GM12878 (cell line): ENCODE measurements around the gene VSIG8. TPM values are rescaled to one million over a fixed set of nuclear protein-coding genes. Genes with fewer than 3 reads are reported as not detected.

ENCODE experiments used
- ATAC-seq: fragments of 200-7000 bp; cut with Tn5 transposase; 3 replicates; pipeline ENCODE4 v1.9.1; 2020; ENCODE audit warnings: mild to moderate bottlenecking, moderate library complexity
- BruUV-seq: library from RNA; stranded (reverse); fragments of 400-500 nt; replicated peaks from 2 replicates; lab custom pipeline; 2021; lab: Mats Ljungman, UMichigan
- CTCF ChIA-PET: fragments of 300-600 bp; sonication (Branson Sonifier 250); formaldehyde crosslinking; extraction: SDS; loops from one replicate; lab custom pipeline; 2021; ENCODE audit warnings: inconsistent platforms; lab: Yijun Ruan, JAX
- POLR2A ChIA-PET: fragments of 350-600 bp; formaldehyde crosslinking; extraction: SDS; loops from one replicate; lab custom pipeline; 2021; ENCODE audit warnings: inconsistent platforms; lab: Charles Lee
- RAD21 ChIA-PET: fragments of 300-600 bp; sonication (Branson Sonifier 250); formaldehyde crosslinking; loops from one replicate; lab custom pipeline; 2023; ENCODE audit warnings: antibody characterized with exemption; ENCODE audit not compliant: unreplicated experiment; lab: Charles Lee
- SMC1A ChIA-PET: fragments of 300-600 bp; sonication (Branson Sonifier 250); formaldehyde crosslinking; loops from one replicate; lab custom pipeline; 2023; ENCODE audit not compliant: unreplicated experiment, uncharacterized antibody; lab: Charles Lee
- DNase-seq: peaks from one replicate; pipeline ENCODE4 v3.0.0-alpha.2; 2011; ENCODE audit warnings: low read depth, low spot score
- FAIRE-seq: peaks from 3 replicates; lab custom pipeline; 2011; peaks lifted over from hg19 to GRCh38; lab: Jason Lieb, UNC
- H2AFZ ChIP-seq: 2 replicates; pipeline ENCODE4 v1.6.0; 2011; ENCODE audit warnings: low read depth, low read length, control low read depth; ENCODE audit not compliant: control insufficient read depth
- H3K27ac ChIP-seq: 2 replicates; pipeline ENCODE4 v1.5.1; 2011; ENCODE audit warnings: control low read depth; ENCODE audit not compliant: control insufficient read depth, insufficient read depth
- H3K27me3 ChIP-seq, 2 experiments: replicated peaks in 1 of 2; 2 replicates each; pipeline versions ENCODE4 v1.6.0 to v1.6.1; 2011; ENCODE audit warnings: low read length in 1 of 2; ENCODE audit not compliant: control insufficient read depth in 2 of 2, insufficient read depth in 2 of 2
- H3K36me3 ChIP-seq, 2 experiments: 2 replicates each; pipeline ENCODE4 v1.5.1; 2011; ENCODE audit warnings: low read length in 1 of 2; ENCODE audit not compliant: control insufficient read depth in 2 of 2, insufficient read depth in 2 of 2
- H3K4me1 ChIP-seq: 2 replicates; pipeline ENCODE4 v1.6.1; 2011; ENCODE audit warnings: mild to moderate bottlenecking, low read length, moderate library complexity, mixed read lengths; ENCODE audit not compliant: control insufficient read depth, insufficient read depth
- H3K4me2 ChIP-seq: 2 replicates; pipeline ENCODE4 v1.6.0; 2011; ENCODE audit warnings: control low read depth; ENCODE audit not compliant: control insufficient read depth, insufficient read depth
- H3K4me3 ChIP-seq: fragments of 200-600 bp; sonication (generic); 2 replicates; pipeline ENCODE4 v1.5.1; 2016
- H3K79me2 ChIP-seq: 2 replicates; pipeline ENCODE4 v1.6.0; 2011; ENCODE audit warnings: low read length; ENCODE audit not compliant: control insufficient read depth, insufficient read depth
- H3K9ac ChIP-seq: 2 replicates; pipeline ENCODE4 v1.8.0; 2011; ENCODE audit warnings: low read length, control low read depth, mixed read lengths; ENCODE audit not compliant: control insufficient read depth, insufficient read depth
- H3K9me3 ChIP-seq: replicated peaks from 3 replicates; pipeline ENCODE4 v1.5.1; 2011; ENCODE audit warnings: mild to moderate bottlenecking, low read length; ENCODE audit not compliant: control insufficient read depth, insufficient read depth
- H4K20me1 ChIP-seq: 2 replicates; pipeline ENCODE4 v1.6.0; 2011; ENCODE audit not compliant: control insufficient read depth, insufficient read depth
- CBX3 ChIP-seq: fragments of 200-600 bp; sonication (generic); IDR thresholded peaks from 2 replicates; pipeline ENCODE4 v1.6.1; 2016; ENCODE audit warnings: low read depth, borderline replicate concordance
- IKZF1 ChIP-seq: fragments of 450-650 bp; conservative IDR thresholded peaks from 2 replicates; pipeline ENCODE4 v1.6.1; 2017; ENCODE audit warnings: antibody characterized with exemption, mild to moderate bottlenecking
- MXI1 ChIP-seq: fragments of 150-350 bp; IDR thresholded peaks from 2 replicates; pipeline ENCODE4 v1.6.1; 2011; ENCODE audit warnings: low read depth, mild to moderate bottlenecking, inconsistent platforms, low read length, improper control_type of control experiment
- POLR2A ChIP-seq: IDR thresholded peaks from 2 replicates; pipeline ENCODE4 v1.6.1; 2011; ENCODE audit warnings: low read depth, mild to moderate bottlenecking, low read length
- SREBF1 ChIP-seq: IDR thresholded peaks from 2 replicates; pipeline ENCODE4 v1.6.1; 2012; ENCODE audit warnings: mild to moderate bottlenecking, low read length
- TCF12 ChIP-seq: IDR thresholded peaks from 2 replicates; pipeline ENCODE4 v1.6.1; 2011; ENCODE audit warnings: low read depth, mild to moderate bottlenecking, low read length
- USF2 ChIP-seq: IDR thresholded peaks from 2 replicates; pipeline ENCODE4 v1.6.1; 2011; ENCODE audit warnings: low read depth, low read length, improper control_type of control experiment, borderline replicate concordance
- WGBS: methylation state at CpG from one replicate; pipeline ENCODE4 v1.1.6; 2016; ENCODE audit warnings: low lambda C conversion rate; ENCODE audit not compliant: insufficient replicate concordance, insufficient coverage; ENCODE audit errors: missing lambda C conversion rate; 5-methylcytosine and 5-hydroxymethylcytosine counted together
- in situ Hi-C: fragments of 300-500 bp; cut with MboI; formaldehyde crosslinking; loops from 9 replicates; pipeline ENCODE4 v1.14.3; 2018; ENCODE audit warnings: mixed read lengths
- intact Hi-C: fragments of 100-400 bp; cut with micrococcal nuclease; formaldehyde crosslinking; loops from one replicate; pipeline ENCODE4 v1.14.2; 2022; ENCODE audit not compliant: unreplicated experiment
- polyA plus RNA-seq, 11 experiments: library from polyadenylated mRNA; depleted of rRNA in 4 of 11; unstranded in 6 of 11; stranded (reverse) in 5 of 11; fragments of >200 nt; fragmentation: Nextera tagmentation in 4 of 11; fragmentation: Illumina TruSeq in 1 of 11; extraction: Ambion mirVana in 4 of 11; extraction: Trizol in 1 of 11; gene quantifications; 1 replicate in 1 of 11; 2 replicates in 10 of 11; pipeline versions ENCODE4 v1.2.1 to v1.2.3, GENCODE V29; 2011 to 2016; ENCODE audit warnings: inconsistent platforms in 2 of 11, missing spikeins in 2 of 11, low read depth in 1 of 11
- total RNA-seq, 4 experiments: library from RNA; depleted of rRNA in 3 of 4; stranded (reverse); fragments of >200 nt in 3 of 4; fragmentation: Illumina TruSeq in 1 of 4; extraction: Trizol in 1 of 4; gene quantifications; 2 replicates each; pipeline versions ENCODE4 v1.2.1 to v1.2.3, GENCODE V29; 2013 to 2021
- TF ChIP-seq, protein P1 (sequence below), 3 experiments: IDR thresholded peaks in 2 of 3; conservative IDR thresholded peaks in 1 of 3; 2 replicates each; pipeline ENCODE4 v1.5.1; 2011; ENCODE audit warnings: low read depth in 3 of 3, low read length in 3 of 3, mild to moderate bottlenecking in 3 of 3, control low read depth in 2 of 3, moderate library complexity in 2 of 3, inconsistent platforms in 1 of 3, mixed read lengths in 1 of 3; ENCODE audit not compliant: control insufficient read depth in 2 of 3, insufficient read depth in 1 of 3; ENCODE audit errors: extremely low read depth in 1 of 3
- TF ChIP-seq, protein P2 (sequence below): IDR thresholded peaks from 2 replicates; pipeline ENCODE4 v1.6.1; 2012; ENCODE audit warnings: low read depth, low read length, improper control_type of control experiment
- TF ChIP-seq, protein P3 (sequence below): fragments of 450-650 bp; IDR thresholded peaks from 2 replicates; pipeline ENCODE4 v1.6.1; 2018; ENCODE audit warnings: borderline replicate concordance, mild to moderate bottlenecking; ENCODE audit not compliant: partially characterized antibody

Gene VSIG8
- total and polyA plus RNA-seq, 10 of the 15 experiments (the other 5 are each of a cell fraction or from before 2014, with no cell fraction given), result not detected

- TF ChIP-seq, protein P1, sequence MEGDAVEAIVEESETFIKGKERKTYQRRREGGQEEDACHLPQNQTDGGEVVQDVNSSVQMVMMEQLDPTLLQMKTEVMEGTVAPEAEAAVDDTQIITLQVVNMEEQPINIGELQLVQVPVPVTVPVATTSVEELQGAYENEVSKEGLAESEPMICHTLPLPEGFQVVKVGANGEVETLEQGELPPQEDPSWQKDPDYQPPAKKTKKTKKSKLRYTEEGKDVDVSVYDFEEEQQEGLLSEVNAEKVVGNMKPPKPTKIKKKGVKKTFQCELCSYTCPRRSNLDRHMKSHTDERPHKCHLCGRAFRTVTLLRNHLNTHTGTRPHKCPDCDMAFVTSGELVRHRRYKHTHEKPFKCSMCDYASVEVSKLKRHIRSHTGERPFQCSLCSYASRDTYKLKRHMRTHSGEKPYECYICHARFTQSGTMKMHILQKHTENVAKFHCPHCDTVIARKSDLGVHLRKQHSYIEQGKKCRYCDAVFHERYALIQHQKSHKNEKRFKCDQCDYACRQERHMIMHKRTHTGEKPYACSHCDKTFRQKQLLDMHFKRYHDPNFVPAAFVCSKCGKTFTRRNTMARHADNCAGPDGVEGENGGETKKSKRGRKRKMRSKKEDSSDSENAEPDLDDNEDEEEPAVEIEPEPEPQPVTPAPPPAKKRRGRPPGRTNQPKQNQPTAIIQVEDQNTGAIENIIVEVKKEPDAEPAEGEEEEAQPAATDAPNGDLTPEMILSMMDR (IDR thresholded peaks at IDR 0.05 in 2 of 3, conservative IDR thresholded peaks at IDR 0.05 in 1 of 3; ENCODE audit: control insufficient read depth in 2 of 3, extremely low read depth in 1 of 3, insufficient read depth in 1 of 3, low read depth in 3 of 3, low read length in 3 of 3), result peak; percentile 46 to 71 (median 66)
These were observed 33.2 kb downstream of the VSIG8 start (continued) for GRCh38 chr1:159829273-159829634.

DNA sequence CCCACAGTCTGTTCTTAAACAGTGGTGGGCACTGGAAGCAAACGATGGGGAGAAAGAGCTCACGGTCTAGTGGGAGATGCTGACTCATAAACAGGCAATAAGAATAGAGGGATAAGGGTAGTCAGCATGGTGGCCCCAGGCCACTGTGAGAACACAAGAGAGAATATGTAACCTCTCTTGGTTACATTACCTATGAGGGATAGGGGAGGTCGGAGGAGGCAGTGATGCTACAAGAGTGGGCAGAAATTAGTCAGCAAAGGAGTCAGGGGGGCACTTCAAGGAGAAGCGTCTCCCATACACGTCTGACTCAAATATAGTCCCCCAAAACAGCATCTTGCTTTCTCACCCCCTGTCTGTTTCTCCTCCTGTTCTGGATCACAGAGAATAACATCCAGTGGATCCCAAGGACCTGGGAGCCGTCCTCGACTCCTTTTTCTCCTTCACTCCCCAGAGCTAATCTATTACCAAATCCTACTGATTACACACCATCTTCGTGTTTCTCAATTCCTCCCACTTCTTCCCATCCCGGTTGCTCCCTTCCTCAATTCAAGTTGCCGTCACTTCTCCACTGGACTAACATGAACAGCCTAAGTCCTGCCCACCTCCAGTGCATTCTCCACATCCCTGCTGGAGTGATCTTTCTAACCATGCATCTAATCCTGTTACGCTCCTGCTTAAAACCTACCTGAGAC lies 33.7 kb downstream of the VSIG8 start:
- Histone ChIP-seq H3K9ac (no peak overlapping the region), H3K9me3 (peaks cover 2% of the 10 kb centered on the region; the same call in 1 of the 3 replicates), H3K4me1 (peaks cover 35% of the 10 kb centered on the region), H3K27me3 (0 out of 4 replicates have a peak, but pooled peaks cover 0 to 3% of the 10 kb centered on the region in 2 experiments), H3K4me3 (no peak overlapping the region), H4K20me1 (no peaks in the 10 kb centered on the region), H3K36me3 (no peaks in the 10 kb centered on the region), H3K27ac (no peak overlapping the region), H2AFZ (no peak overlapping the region), H3K4me2 (peak overlapping the region; percentile 21; the same call in 1 of the 2 replicates), H3K79me2 (no peaks in the 10 kb centered on the region)
- ChIA-PET CTCF (interaction anchor here (0.5 to 16.1 kb wide), 4 partner anchors 27 to 64 kb away, joined by 3 to 178 read pairs (median 4); partner anchors contain the start of gene FCRL6), SMC1A (interaction anchor here (1.0 to 3.4 kb wide), 3 partner anchors 9 to 62 kb away, joined by 3 to 21 read pairs (median 3); no protein-coding TSS in a partner anchor), POLR2A (no interaction called here), RAD21 (interaction anchor here (0.7 to 1.0 kb wide), 3 partner anchors 62 to 699 kb away, joined by 3 to 5 read pairs (median 4); no protein-coding TSS in a partner anchor)
- FAIRE-seq (no peak), ATAC-seq (peak; percentile 29), DNase-seq (no peak)
- intact Hi-C loops, result loop anchor here (2.0 to 5.0 kb wide), 2 partner anchors 30 to 46 kb away; partner anchors contain the start of gene DUSP23
- in situ Hi-C loops, result no loop called here
- 51% methylated on average over 11 of the region's 11 CpGs for WGBS
- BruUV-seq, result no TSS peak
- no peak for TF ChIP-seq USF2
- TF ChIP-seq MXI1, result no peak
- TF ChIP-seq CBX3, result no peak
- no peak for TF ChIP-seq SREBF1
- TF ChIP-seq TCF12, result no peak
- no peak for TF ChIP-seq IKZF1
- TF ChIP-seq, protein P2, sequence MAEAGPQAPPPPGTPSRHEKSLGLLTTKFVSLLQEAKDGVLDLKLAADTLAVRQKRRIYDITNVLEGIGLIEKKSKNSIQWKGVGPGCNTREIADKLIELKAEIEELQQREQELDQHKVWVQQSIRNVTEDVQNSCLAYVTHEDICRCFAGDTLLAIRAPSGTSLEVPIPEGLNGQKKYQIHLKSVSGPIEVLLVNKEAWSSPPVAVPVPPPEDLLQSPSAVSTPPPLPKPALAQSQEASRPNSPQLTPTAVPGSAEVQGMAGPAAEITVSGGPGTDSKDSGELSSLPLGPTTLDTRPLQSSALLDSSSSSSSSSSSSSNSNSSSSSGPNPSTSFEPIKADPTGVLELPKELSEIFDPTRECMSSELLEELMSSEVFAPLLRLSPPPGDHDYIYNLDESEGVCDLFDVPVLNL, result no peak
- no peak for TF ChIP-seq POLR2A
- TF ChIP-seq, protein P3, sequence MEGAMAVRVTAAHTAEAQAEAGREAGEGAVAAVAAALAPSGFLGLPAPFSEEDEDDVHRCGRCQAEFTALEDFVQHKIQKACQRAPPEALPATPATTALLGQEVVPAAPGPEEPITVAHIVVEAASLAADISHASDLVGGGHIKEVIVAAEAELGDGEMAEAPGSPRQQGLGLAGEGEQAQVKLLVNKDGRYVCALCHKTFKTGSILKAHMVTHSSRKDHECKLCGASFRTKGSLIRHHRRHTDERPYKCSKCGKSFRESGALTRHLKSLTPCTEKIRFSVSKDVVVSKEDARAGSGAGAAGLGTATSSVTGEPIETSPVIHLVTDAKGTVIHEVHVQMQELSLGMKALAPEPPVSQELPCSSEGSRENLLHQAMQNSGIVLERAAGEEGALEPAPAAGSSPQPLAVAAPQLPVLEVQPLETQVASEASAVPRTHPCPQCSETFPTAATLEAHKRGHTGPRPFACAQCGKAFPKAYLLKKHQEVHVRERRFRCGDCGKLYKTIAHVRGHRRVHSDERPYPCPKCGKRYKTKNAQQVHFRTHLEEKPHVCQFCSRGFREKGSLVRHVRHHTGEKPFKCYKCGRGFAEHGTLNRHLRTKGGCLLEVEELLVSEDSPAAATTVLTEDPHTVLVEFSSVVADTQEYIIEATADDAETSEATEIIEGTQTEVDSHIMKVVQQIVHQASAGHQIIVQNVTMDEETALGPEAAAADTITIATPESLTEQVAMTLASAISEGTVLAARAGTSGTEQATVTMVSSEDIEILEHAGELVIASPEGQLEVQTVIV, result no peak
